HG03354 (cell line): Measurements from ENCODE around the gene CDCA7L.
"Not testable (repeated sequence)": the region's sequence is repeated elsewhere in the genome, so short reads cannot be mapped to it uniquely, and the experiment has no call there.

Experiments used
- ATAC-seq: cut with Tn5 transposase; IDR thresholded peaks from one replicate; pipeline ENCODE4 v1.9.1; 2021; ENCODE audit warnings: mild to moderate bottlenecking; ENCODE audit not compliant: unreplicated experiment, poor library complexity, severe bottlenecking

The CDCA7L gene

DNA sequence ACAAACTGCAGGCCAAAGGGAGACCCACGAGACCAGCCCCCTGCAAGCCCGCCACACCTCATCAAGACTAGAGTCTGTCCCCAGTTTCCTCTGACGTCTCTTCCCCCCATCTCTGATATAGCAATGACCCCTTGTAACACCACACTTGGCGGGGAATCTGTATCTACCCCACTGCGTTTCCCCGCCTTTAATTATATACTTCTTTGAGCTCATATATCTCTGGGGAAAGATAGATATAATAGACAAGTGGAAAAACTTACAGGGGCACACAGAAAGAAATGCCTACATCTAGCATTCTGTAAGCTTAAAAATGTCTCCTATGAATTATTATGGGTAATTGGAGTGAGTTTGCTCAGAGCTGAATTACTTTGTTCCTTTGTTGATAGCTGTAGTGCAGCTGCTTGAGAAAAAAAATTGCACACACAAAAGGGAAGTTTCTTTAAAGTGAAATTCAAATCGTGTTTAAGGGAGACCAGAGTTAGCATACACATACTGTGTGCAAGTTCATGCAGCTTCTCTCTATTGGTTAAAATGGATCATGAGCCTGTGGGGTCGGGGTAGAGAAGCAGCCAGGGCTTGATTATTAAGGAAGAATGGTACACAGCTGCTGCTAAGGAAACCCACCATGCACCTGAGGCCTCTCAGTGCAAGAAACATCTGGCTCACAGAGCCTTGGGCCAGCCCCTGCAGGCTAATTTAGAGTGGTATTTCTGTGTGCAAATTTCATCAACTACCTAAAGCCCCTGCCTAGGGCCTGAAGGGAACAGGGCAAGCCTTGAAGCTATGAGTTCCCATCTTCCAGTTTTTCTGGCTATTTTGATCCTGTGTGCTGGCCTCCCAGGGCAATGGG, 32.5 kb downstream of the CDCA7L start:
- no peak for ATAC-seq

- ATAC-seq = no peak
Measured at GRCh38 chr7:21912305-21912704, 33.4 kb downstream of the CDCA7L start.

GRCh38 chr7:21911341-21911875, 34.3 kb downstream of the CDCA7L start:
- no peak for ATAC-seq

GRCh38 chr7:21910253-21910652, 35.4 kb downstream of the CDCA7L start:
- ATAC-seq = no peak

GRCh38 chr7:21908746-21909145, 37.0 kb downstream of the CDCA7L start:
- no peak for ATAC-seq

GRCh38 chr7:21903020-21903786, 42.5 kb downstream of the CDCA7L start:
- ATAC-seq = no peak

DNA sequence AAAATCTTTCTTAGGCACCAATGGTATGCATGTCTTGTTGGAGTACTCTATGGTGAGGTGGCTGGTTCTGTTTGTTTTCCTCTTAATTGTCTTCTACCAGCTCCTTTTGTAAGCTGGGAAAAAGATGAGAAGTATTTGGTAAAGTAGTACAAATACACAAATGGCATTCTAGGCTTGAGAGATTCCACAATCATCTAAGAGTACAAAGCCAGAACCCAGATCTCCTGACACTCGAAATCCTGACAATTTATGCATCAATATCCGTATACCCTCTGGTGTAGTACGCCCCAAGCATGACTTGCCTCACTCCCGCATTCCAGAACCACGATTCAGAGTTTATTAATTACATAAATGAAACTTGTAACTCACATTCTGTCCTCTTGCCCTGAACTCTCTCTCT, 43.5 kb downstream of the CDCA7L start:
- no peak for ATAC-seq

DNA sequence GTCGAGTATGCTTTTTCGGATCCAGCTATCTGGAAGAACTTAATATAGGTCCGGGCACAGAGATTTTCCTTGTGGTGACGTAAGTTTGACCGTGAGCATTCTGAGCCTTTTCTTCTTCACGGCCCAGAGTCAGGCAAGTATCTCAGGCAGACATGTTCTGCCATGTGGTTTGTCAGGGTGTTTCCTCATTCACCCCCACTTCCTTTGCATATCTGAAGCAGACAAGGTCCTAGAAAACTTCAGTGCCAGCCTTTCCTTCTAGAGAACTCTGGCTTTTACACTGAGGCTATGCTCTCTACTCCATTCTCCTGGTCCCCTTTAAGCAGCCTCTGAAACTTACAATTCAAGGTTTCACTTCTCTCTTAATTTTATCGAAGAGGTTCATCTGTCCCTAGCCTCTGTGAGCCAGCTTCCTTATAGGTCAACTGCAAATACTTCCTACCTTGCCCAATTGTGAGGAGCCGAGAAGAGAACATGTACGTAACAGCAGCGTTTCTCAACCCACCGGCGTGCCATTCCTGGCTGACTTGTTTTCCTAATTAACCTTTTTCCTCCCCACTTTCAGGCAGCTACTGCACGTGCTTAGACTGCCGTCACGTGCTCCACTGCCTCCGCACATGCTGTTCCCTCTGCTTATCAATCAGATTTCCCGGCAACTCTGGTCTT, 47.3 kb downstream of the CDCA7L start:
- peak; percentile 92 for ATAC-seq

DNA sequence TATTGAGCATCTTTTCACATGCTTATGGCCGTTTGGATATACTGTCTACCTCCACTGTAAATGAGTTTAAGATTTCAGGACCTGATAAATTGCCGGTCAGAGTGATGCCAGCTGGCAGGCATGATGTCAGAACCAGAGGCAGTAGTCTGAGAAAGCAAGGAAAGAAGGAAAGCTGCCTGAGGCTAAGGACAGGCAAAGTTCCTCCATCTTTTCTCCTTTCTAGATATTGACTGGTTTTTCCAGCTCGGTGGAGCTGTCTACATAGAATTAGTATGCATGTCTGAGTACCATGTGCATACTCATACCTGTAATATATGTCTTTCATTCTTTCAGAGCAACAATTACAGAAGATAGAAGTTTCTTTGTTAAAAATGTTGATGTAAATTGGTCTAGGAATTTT, 52.3 kb downstream of the CDCA7L start:
- no peak for ATAC-seq

DNA sequence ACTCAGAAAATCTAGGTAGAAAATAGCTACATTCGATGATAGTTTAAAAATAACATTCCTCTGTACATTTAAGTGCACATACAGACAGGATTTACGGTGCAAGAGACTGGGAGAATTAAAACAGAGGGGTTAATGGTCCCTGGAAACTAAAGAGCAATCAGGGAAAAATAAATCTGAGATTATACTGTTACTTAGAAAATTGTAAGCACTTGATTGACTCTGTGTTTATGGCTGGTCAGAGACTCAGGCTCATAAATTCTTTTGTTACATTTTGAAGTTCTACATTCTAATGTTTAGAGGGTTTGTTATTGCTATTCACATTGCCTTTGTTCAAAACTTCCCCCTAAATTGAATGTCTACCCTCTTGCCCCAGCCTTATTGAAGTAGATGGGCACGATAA, 54.4 kb downstream of the CDCA7L start:
- ATAC-seq = no peak

- no peak for ATAC-seq
Measured at GRCh38 chr7:21887779-21888178, 57.9 kb downstream of the CDCA7L start.

DNA sequence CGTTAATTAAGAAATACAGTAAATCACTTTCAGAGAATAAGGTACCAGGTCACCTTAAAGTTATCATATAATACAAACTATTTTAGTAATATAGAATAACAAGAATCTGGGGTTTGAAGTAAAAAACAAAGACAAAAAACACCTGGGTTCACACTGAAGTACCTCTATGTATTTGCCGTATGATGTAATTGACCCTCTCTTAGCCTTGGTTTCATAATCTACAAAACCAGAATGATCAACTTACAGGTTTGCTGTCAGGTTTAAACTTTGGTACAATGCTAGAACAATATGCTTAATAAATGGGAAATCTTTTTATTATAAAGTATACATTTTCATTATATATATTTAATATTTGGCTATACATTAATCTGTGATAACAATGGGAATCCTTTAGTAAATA, 58.3 kb downstream of the CDCA7L start:
- no peak for ATAC-seq

GRCh38 chr7:21886396-21886795, 59.3 kb downstream of the CDCA7L start:
- no peak for ATAC-seq

- ATAC-seq = no peak
Measured at GRCh38 chr7:21884496-21884895, 61.2 kb downstream of the CDCA7L start.

DNA sequence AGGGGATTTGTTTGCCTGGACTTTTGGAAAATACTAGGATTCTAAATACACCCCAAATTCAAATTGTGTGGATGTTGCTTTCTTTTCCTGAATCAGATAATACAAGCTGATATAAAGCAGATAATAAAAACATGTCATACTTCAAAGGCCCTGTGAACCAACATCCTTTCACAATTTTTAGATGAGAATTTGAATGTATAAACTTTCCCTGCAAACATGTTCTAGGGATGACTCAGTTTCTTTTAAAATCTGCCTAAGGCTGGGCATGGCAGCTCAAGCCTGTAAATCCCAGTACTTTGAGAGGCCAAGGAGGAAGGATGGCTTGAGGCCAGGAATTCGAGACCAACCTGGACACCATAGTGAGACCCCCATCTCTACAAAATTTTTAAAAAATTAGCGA, 62.2 kb downstream of the CDCA7L start:
- ATAC-seq = not testable (repeated sequence)

GRCh38 chr7:21883069-21883468, 62.6 kb downstream of the CDCA7L start:
- no peak for ATAC-seq

DNA sequence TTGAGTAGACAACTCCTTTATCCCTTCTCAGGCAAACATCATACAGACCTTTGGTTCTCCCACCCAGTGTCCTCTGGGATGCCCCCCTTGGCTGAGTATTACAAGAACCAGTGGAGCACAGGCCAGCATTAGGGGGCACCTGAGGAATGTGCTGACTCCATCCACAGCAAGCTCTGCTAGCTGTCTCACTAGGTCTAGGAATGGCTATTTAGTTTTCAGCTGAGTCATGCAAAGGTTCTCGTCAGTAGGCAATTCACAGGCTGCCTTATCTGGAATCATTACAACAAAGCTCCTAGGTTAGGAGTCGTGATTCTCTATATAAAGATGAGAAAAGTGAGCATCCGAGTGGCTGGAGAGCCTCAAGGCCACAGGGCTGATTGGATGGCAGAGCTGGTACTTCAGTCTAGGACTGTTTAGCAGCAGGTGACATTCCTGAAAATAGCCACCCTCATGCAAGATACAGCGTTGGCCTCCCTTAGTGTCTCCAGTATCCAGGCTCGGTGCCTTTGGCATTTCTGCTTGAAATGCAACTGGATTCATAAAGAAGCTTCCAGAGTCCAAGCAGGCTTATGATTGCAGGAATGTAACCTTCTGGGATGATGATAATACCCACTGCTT, 75.8 kb downstream of the CDCA7L start:
- no peak for ATAC-seq

DNA sequence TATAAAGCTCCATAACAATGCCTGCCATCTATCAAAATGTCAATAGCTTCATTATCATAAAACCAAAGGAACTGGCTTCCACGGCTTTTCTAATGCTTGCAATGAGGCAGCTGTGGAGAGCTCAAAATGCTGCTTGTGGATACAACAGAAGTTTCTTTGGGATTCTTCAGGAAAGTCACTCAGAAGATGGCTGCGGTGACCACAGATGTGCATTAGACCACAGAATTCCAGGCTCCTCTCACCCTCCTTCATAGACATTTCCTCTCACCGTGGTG, 77.2 kb downstream of the CDCA7L start:
- no peak for ATAC-seq

- no peak for ATAC-seq
Measured at GRCh38 chr7:21867816-21868575, 77.7 kb downstream of the CDCA7L start.
